Sigmoid colon (tissue), 7 donors: ENCODE data around the gene USP4. TPM values are rescaled to one million over a fixed set of nuclear protein-coding genes. Genes with fewer than 3 reads are reported as not detected.
A peak's percentile ranks its signal among the peaks of the same experiment; 100 is the strongest.

Experiments used
- DNase-seq: peaks from one replicate; pipeline ENCODE4 v3.0.0-alpha.2; 2019
- H3K27ac ChIP-seq, 4 donors: fragments of 200-600 bp; sonication (generic); one replicate each; pipeline ENCODE4 v1.5.1; 2016 to 2019; ENCODE audit warnings: mild to moderate bottlenecking in 1 of 4
- H3K27me3 ChIP-seq, 3 donors: fragments of 200-600 bp; sonication (generic); one replicate each; pipeline ENCODE4 v1.5.1; 2019; ENCODE audit warnings: mild to moderate bottlenecking in 1 of 3
- H3K36me3 ChIP-seq, 4 donors: fragments of 200-600 bp; sonication (generic); one replicate each; pipeline ENCODE4 v1.5.1; 2016 to 2019
- H3K4me1 ChIP-seq, 4 donors: fragments of 200-600 bp; sonication (generic); one replicate each; pipeline ENCODE4 v1.5.1; 2017 to 2019
- H3K4me3 ChIP-seq, 4 donors: fragments of 200-600 bp; sonication (generic); one replicate each; pipeline ENCODE4 v1.5.1; 2017 to 2019; ENCODE audit warnings: mild to moderate bottlenecking in 2 of 4, moderate library complexity in 1 of 4
- H3K9me3 ChIP-seq, 4 donors: fragments of 200-600 bp in 3 of 4; sonication (generic) in 3 of 4; one replicate each; pipeline versions ENCODE4 v1.5.1 to v1.6.1; 2013 to 2019
- EP300 ChIP-seq, 4 donors: sonication (generic); formaldehyde crosslinking; IDR thresholded peaks; one replicate each; pipeline ENCODE4 v1.6.1; 2017; ENCODE audit warnings: antibody characterized with exemption in 4 of 4
- POLR2A ChIP-seq, 2 donors: fragments of 450-650 bp; IDR thresholded peaks; one replicate each; pipeline ENCODE4 v1.6.1; 2016; ENCODE audit warnings: antibody characterized with exemption in 2 of 2, mild to moderate bottlenecking in 2 of 2, moderate library complexity in 2 of 2
- POLR2AphosphoS5 ChIP-seq, 4 donors: sonication (generic); formaldehyde crosslinking; IDR thresholded peaks; one replicate each; pipeline ENCODE4 v1.6.1; 2017; ENCODE audit warnings: antibody characterized with exemption in 4 of 4
- WGBS, 2 donors: extraction: QIAGEN DNeasy Blood & Tissue Kit; methylation state at CpG; one replicate each; pipeline ENCODE4 v1.1.7; 2013; 5-methylcytosine and 5-hydroxymethylcytosine counted together
- intact Hi-C: fragments of 100-400 bp; cut with DNase I; formaldehyde crosslinking; loops from one replicate; pipeline ENCODE4 v1.15.1; 2023
- polyA plus RNA-seq, 3 donors: library from polyadenylated mRNA; stranded (reverse); fragments of 200-250 nt; gene quantifications; one replicate each; pipeline ENCODE4 v1.2.3, GENCODE V29; 2013
- total RNA-seq, 4 donors: library from RNA; depleted of rRNA; stranded (reverse); fragments of >200 nt; gene quantifications; one replicate each; pipeline ENCODE4 v1.1.0, GENCODE V29; 2016
- TF ChIP-seq, protein P1 (sequence below), 4 experiments: fragments of 450-650 bp in 3 of 4; fragments of 200-600 bp in 1 of 4; IDR thresholded peaks; one replicate each; pipeline ENCODE4 v1.5.1; 2016 to 2019; ENCODE audit warnings: antibody characterized with exemption in 4 of 4, mild to moderate bottlenecking in 3 of 4, moderate library complexity in 2 of 4
- donor health status: healthy with polysubstance abuse.
- donor health status: Bipolar disorder and iron deficiency.
- donor health status: healthy.

USP4 gene
- total and polyA plus RNA-seq, 7 donors: 16.3 to 31.9 (median 22.2) TPM

DNA sequence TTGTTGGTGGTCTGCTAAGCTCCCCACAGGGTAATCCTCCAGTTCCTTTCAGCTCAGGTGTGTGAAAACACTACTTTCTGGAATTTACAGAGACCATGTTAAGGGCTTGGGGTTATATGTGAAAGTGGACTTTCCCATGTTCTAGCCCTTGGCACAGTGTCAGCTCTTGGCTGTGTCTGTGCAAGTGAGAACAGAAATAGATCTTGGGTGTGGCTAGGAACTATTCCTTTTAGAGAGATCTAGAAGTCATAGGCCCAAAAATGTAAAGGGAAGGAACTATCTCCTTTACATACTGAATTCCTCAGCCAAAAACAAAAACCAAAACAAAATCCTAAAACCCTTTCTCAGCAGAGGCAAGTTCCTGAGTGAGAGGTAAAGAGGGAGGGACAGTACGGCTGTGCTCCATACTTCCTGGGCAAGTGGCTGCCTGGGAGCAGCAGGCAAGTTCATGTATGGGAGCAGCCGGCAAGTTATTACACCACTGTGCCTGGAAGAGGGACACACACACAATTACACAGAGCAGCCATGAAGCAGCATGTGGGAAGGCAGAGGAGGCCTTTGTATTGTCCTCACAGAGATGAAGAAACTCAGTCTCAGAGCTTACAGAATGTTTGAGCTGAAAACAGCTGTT lies 43.0 kb downstream of the USP4 start:
- intact Hi-C loops: loop anchor here (5.0 kb wide), 2 partner anchors 125 to 150 kb away; partner anchors contain the start of gene KLHDC8B
- peak overlapping the region; percentile 64 to 80 (median 76) for H3K27ac ChIP-seq
- no peak for TF ChIP-seq EP300 (IDR thresholded peaks at IDR 0.05)
- TF ChIP-seq POLR2A (IDR thresholded peaks at IDR 0.05): no peak
- TF ChIP-seq, protein P1, sequence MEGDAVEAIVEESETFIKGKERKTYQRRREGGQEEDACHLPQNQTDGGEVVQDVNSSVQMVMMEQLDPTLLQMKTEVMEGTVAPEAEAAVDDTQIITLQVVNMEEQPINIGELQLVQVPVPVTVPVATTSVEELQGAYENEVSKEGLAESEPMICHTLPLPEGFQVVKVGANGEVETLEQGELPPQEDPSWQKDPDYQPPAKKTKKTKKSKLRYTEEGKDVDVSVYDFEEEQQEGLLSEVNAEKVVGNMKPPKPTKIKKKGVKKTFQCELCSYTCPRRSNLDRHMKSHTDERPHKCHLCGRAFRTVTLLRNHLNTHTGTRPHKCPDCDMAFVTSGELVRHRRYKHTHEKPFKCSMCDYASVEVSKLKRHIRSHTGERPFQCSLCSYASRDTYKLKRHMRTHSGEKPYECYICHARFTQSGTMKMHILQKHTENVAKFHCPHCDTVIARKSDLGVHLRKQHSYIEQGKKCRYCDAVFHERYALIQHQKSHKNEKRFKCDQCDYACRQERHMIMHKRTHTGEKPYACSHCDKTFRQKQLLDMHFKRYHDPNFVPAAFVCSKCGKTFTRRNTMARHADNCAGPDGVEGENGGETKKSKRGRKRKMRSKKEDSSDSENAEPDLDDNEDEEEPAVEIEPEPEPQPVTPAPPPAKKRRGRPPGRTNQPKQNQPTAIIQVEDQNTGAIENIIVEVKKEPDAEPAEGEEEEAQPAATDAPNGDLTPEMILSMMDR (IDR thresholded peaks at IDR 0.05): no peak
- TF ChIP-seq POLR2AphosphoS5 (IDR thresholded peaks at IDR 0.05): no peak
- DNase-seq: peak; percentile 83
- H3K4me3 ChIP-seq: no peak overlapping the region
- no peaks in the 10 kb centered on the region for H3K27me3 ChIP-seq
- WGBS, 2 donors: 68 to 88% methylated on average over 2 of the region's 2 CpGs
- H3K4me1 ChIP-seq: peaks cover 0 to 22% (median 15%) of the 10 kb centered on the region in 4 donors
- peaks cover 47 to 82% (median 59%) of the 10 kb centered on the region in 4 donors for H3K36me3 ChIP-seq
- H3K9me3 ChIP-seq: no peaks in the 10 kb centered on the region

DNA sequence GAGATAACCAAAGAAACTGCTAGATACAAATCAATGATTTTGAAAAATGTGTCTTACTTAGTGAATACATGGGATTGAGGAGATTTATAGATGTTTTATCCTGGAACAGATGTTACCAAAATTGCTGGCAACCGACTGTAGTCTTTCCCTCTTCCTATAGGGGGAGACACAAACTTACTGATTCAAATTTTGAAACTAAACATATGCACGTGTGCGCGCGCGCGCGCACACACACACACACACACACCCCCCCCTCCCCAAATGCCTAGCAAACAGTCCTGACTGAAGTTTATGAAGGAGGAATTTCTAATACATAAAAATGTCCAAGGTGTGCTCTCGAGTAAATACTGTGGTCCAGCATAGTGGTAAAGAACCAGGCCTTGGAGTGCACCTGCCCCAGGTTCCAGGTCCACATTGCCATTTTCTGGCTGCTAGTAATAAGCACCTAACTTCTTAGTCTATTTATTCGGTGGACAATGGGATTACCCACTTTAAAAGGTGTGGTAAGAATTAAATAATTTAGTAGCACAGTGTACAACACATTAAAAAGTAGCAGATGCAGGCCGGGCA lies 44.3 kb downstream of the USP4 start:
- TF ChIP-seq, protein P1 (IDR thresholded peaks at IDR 0.05): peak in 3 of 4 experiments; percentile 36 to 64 (median 55)
- TF ChIP-seq EP300 (IDR thresholded peaks at IDR 0.05) (no peak), POLR2AphosphoS5 (IDR thresholded peaks at IDR 0.05) (peak in 1 of 4 donors; percentile 8), POLR2A (IDR thresholded peaks at IDR 0.05) (no peak)
- intact Hi-C loops: loop anchor here (5.0 kb wide), 2 partner anchors 123 to 152 kb away; partner anchors contain the start of gene KLHDC8B
- Histone ChIP-seq H3K27ac (peak overlapping the region in 2 of 4 donors; percentile 76 to 80), H3K4me3 (no peak overlapping the region), H3K9me3 (no peaks in the 10 kb centered on the region), H3K36me3 (peaks cover 41 to 82% (median 60%) of the 10 kb centered on the region in 4 donors), H3K4me1 (peaks cover 0 to 22% (median 15%) of the 10 kb centered on the region in 4 donors), H3K27me3 (no peaks in the 10 kb centered on the region)
- 87 to 88% methylated on average over 11 of the region's 11 CpGs for WGBS, 2 donors
- DNase-seq: no peak

DNA sequence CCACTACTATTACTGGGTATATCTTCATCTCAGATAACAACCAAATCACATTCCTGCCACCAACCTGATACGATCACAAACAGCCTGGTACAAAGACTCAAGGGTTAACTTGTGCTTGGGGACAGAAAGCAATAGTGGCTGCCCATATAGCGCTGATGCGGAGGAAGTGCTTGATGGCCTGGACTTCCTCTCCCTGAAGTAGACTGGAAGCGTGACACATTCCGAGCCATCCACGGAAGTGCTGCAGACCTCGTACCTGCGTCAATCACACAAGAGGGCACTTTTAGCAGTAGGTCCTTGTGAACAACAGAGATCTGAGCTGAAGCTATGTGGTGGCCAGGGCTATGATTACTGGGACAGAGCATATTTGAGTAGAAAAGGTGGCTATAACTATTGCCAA lies 45.5 kb downstream of the USP4 start:
- Histone ChIP-seq H3K9me3 (no peaks in the 10 kb centered on the region), H3K36me3 (peaks cover 39 to 82% (median 60%) of the 10 kb centered on the region in 4 donors), H3K4me3 (no peak overlapping the region), H3K4me1 (peaks cover 0 to 22% (median 15%) of the 10 kb centered on the region in 4 donors), H3K27me3 (no peaks in the 10 kb centered on the region), H3K27ac (no peak overlapping the region)
- DNase-seq: no peak
- TF ChIP-seq, protein P1 (IDR thresholded peaks at IDR 0.05): no peak
- 94 to 95% methylated on average over 8 of the region's 8 CpGs for WGBS, 2 donors
- intact Hi-C loops: no loop called here

DNA sequence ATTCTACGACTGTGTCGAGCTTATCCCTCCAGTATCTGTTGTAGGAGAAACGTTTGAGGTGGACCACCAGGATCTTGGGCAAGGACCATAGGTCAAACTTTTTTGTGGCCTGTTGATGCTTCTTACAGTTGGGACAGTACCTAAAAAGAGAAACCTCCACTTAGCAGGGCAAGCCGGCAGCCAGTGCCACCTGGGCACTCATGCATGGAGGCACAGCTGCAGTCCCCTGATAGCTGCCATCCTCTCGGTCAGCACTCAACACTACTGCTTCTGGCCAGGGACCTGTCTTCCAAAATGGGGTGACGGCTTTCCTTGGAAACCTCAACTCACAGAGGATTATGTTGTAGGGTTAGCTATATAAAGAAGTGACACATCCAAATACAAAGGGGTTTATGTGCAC lies 55.9 kb downstream of the USP4 start:
- Histone ChIP-seq H3K4me3 (no peak overlapping the region), H3K27ac (no peak overlapping the region), H3K27me3 (no peaks in the 10 kb centered on the region), H3K9me3 (no peaks in the 10 kb centered on the region), H3K36me3 (peaks cover 37 to 94% (median 58%) of the 10 kb centered on the region in 4 donors), H3K4me1 (no peaks in the 10 kb centered on the region)
- intact Hi-C loops: no loop called here
- DNase-seq: no peak
- TF ChIP-seq POLR2A (IDR thresholded peaks at IDR 0.05) (no peak), EP300 (IDR thresholded peaks at IDR 0.05) (no peak), POLR2AphosphoS5 (IDR thresholded peaks at IDR 0.05) (no peak)
- TF ChIP-seq, protein P1 (IDR thresholded peaks at IDR 0.05): no peak
- WGBS, 2 donors: 89 to 98% methylated on average over 6 of the region's 6 CpGs
